H1 (cell line): Measurements from ENCODE around the gene DNM1L. TPM values are rescaled to one million over a fixed set of nuclear protein-coding genes. Genes with fewer than 3 reads are reported as not detected.

Experiments
- ASH2L ChIP-seq: fragments of 200-600, 300-600 bp; sonication (generic); IDR thresholded peaks from one replicate; pipeline ENCODE4 v1.7.1; 2017; ENCODE audit warnings: low read length
- BACH1 ChIP-seq: IDR thresholded peaks from 2 replicates; pipeline ENCODE4 v1.6.1; 2012; ENCODE audit warnings: low read length, improper control_type of control experiment
- BCL11A ChIP-seq, 2 experiments: IDR thresholded peaks; one replicate each; pipeline ENCODE4 v1.6.1; 2011; ENCODE audit warnings: low read depth in 2 of 2, low read length in 2 of 2, mild to moderate bottlenecking in 2 of 2
- CREB1 ChIP-seq: IDR thresholded peaks from 2 replicates; pipeline ENCODE4 v1.6.1; 2012; ENCODE audit warnings: inconsistent platforms
- CTBP2 ChIP-seq: IDR thresholded peaks from 2 replicates; pipeline ENCODE4 v1.7.0; 2011; ENCODE audit warnings: borderline replicate concordance, mild to moderate bottlenecking, moderate library complexity, mixed read lengths, low read length; ENCODE audit not compliant: insufficient read depth, insufficient read length
- EGR1 ChIP-seq: IDR thresholded peaks from 2 replicates; pipeline ENCODE4 v1.6.1; 2011; ENCODE audit warnings: low read depth, low read length, borderline replicate concordance
- EP300 ChIP-seq, 2 experiments: IDR thresholded peaks; 1 replicate in 1 of 2; 2 replicates in 1 of 2; pipeline ENCODE4 v1.6.1; 2011 to 2012; ENCODE audit warnings: low read depth in 2 of 2, low read length in 2 of 2, mild to moderate bottlenecking in 2 of 2, borderline replicate concordance in 1 of 2, inconsistent platforms in 1 of 2, moderate library complexity in 1 of 2
- EZH2 ChIP-seq: fragments of 200-600 bp; sonication (generic); IDR thresholded peaks from 2 replicates; pipeline ENCODE4 v1.7.1; 2012; ENCODE audit warnings: low read depth, mild to moderate bottlenecking, moderate library complexity, low read length, inconsistent platforms; ENCODE audit not compliant: severe bottlenecking
- GTF2F1 ChIP-seq: IDR thresholded peaks from 2 replicates; pipeline ENCODE4 v1.6.1; 2012; ENCODE audit warnings: low read depth, low read length, improper control_type of control experiment, borderline replicate concordance
- HDAC2 ChIP-seq, 2 experiments: fragments of 300-600 bp in 1 of 2; sonication (generic) in 1 of 2; IDR thresholded peaks; 2 replicates each; pipeline ENCODE4 v1.6.1; 2011 to 2012; ENCODE audit warnings: low read depth in 2 of 2, low read length in 2 of 2, mild to moderate bottlenecking in 2 of 2, moderate library complexity in 2 of 2, borderline replicate concordance in 1 of 2, inconsistent platforms in 1 of 2
- KDM5A ChIP-seq: fragments of 200-600 bp; IDR thresholded peaks from 2 replicates; pipeline ENCODE4 v1.7.1; 2012; ENCODE audit warnings: mild to moderate bottlenecking, low read length, inconsistent platforms, mixed read lengths
- PHF8 ChIP-seq: fragments of 200-600 bp; sonication (generic); conservative IDR thresholded peaks from 2 replicates; pipeline ENCODE4 v1.7.1; 2012; ENCODE audit warnings: low read depth, mild to moderate bottlenecking, inconsistent platforms, low read length, moderate library complexity
- POU5F1 ChIP-seq: IDR thresholded peaks from 2 replicates; pipeline ENCODE4 v1.6.1; 2011; ENCODE audit warnings: low read depth, mild to moderate bottlenecking, low read length, moderate library complexity
- RAD21 ChIP-seq, 2 experiments: IDR thresholded peaks in 1 of 2; conservative IDR thresholded peaks in 1 of 2; 2 replicates each; pipeline ENCODE4 v1.6.1; 2011; ENCODE audit warnings: low read depth in 2 of 2, low read length in 2 of 2, improper control_type of control experiment in 1 of 2, inconsistent platforms in 1 of 2, mild to moderate bottlenecking in 1 of 2, moderate library complexity in 1 of 2
- RNF2 ChIP-seq: fragments of 200-900, 300-1000 bp; sonication (generic); IDR thresholded peaks from 2 replicates; pipeline ENCODE4 v1.7.1; 2016; ENCODE audit warnings: borderline replicate concordance, low read depth, mild to moderate bottlenecking, antibody characterized with exemption, low read length; ENCODE audit not compliant: poor library complexity, severe bottlenecking; ENCODE audit errors: missing control alignments
- SAP30 ChIP-seq: fragments of 300-600 bp; sonication (generic); IDR thresholded peaks from 2 replicates; pipeline ENCODE4 v1.7.1; 2012; ENCODE audit warnings: low read length, moderate library complexity, mild to moderate bottlenecking, inconsistent platforms; ENCODE audit not compliant: insufficient read depth, insufficient replicate concordance
- SP2 ChIP-seq: IDR thresholded peaks from 2 replicates; pipeline ENCODE4 v1.6.1; 2012; ENCODE audit warnings: mild to moderate bottlenecking, low read length, inconsistent platforms
- TAF1 ChIP-seq: IDR thresholded peaks from 2 replicates; pipeline ENCODE4 v1.6.1; 2011; ENCODE audit warnings: mild to moderate bottlenecking, low read depth, low read length
- TAF7 ChIP-seq: optimal IDR thresholded peaks from 2 replicates; pipeline ENCODE3; 2011; ENCODE audit warnings: low read depth, mild to moderate bottlenecking, inconsistent platforms, low read length, moderate library complexity, borderline replicate concordance
- YY1 ChIP-seq: IDR thresholded peaks from 2 replicates; pipeline ENCODE4 v1.6.1; 2011; ENCODE audit warnings: low read depth, mild to moderate bottlenecking, low read length
- ZNF274 ChIP-seq: IDR thresholded peaks from 2 replicates; pipeline ENCODE4 v1.7.0; 2012; ENCODE audit warnings: low read length, borderline replicate concordance; ENCODE audit errors: extremely low read depth
- polyA plus RNA-seq, 7 experiments: library from polyadenylated mRNA; depleted of rRNA in 3 of 7; stranded (reverse) in 5 of 7; unstranded in 2 of 7; fragments of >200 nt in 5 of 7; fragments of 200-250 nt in 2 of 7; gene quantifications; 1 replicate in 5 of 7; 2 replicates in 1 of 7; 4 replicates in 1 of 7; pipeline versions ENCODE4 v1.2.1 to v1.2.3, GENCODE V29; 2011 to 2013; ENCODE audit warnings: missing spikeins in 2 of 7, mixed read lengths in 2 of 7
- total RNA-seq: library from RNA; stranded (reverse); fragmentation: NEBNext Ultra II Directional; extraction: Animal tissue kit (Norgen Biotek cat#: 25700); gene quantifications from 2 replicates; pipeline ENCODE4 v1.2.1, GENCODE V29; 2021
- TF ChIP-seq, protein P1 (sequence below): IDR thresholded peaks from 2 replicates; pipeline ENCODE4 v1.6.1; 2012; ENCODE audit warnings: inconsistent platforms

The DNM1L gene
- total and polyA plus RNA-seq, 2 of the 8 experiments (the other 6 are each of a cell fraction or from before 2014, with no cell fraction given), result 23.7 to 93.9 TPM

DNA sequence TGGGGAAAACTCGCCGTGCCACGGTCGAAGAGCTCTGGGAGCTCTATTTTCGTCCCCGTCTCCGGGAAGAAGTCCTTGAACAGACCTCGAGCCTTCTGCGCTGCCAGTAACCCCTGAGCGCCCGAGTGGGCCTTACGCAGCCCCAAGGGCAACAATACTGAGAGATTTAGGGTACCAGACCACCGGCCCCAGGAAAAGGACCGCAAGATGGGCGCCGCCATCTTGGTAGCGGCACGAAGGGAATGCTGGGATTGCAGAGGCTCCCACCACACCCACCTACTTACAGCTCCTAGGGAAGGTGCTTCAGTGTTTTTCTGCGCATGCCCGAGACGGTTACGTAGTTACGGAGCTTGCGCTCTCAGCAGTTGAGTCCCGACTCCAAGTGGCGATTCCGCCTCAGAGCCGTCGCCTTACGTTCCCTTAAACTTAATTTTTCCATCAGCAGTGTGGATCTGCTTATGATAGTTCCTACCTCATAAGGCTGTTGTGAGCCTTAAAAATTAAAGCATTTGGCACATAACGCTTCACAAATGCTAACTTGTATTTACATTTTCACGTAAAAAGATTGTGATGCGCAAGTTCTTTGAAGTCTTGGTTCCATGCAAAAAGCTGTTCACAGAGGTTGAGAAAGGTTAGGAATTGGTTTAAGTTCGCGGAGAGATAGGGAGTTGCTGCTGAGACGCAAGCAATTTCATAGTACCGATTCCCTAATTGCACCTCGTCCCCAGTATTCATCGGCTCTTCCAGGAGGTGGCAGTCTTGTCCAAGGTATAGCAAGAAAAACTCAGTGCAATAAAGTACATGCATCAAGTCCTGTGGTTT lies 76.8 kb downstream of the DNM1L start, which contains the start of gene YARS2 (continued):
- TF ChIP-seq HDAC2 (IDR thresholded peaks at IDR 0.05; ENCODE audit: borderline replicate concordance in 1 of 2, low read depth in 2 of 2, low read length in 2 of 2) (no peak), RAD21 (IDR thresholded peaks at IDR 0.05 in 1 of 2, conservative IDR thresholded peaks at IDR 0.05 in 1 of 2; ENCODE audit: low read depth in 2 of 2, low read length in 2 of 2) (peak; percentile 97 to 99), BCL11A (IDR thresholded peaks at IDR 0.05; ENCODE audit: low read depth in 2 of 2, low read length in 2 of 2) (no peak), TAF7 (peak; percentile 92), EP300 (IDR thresholded peaks at IDR 0.05; ENCODE audit: borderline replicate concordance in 1 of 2, low read depth in 2 of 2, low read length in 2 of 2) (no peak), TAF1 (peak; percentile 98), SAP30 (no peak), CREB1 (peak; percentile 58; the same call in 1 of the 2 replicates), EGR1 (no peak), BACH1 (no peak), ZNF274 (no peak), KDM5A (peak; percentile 47), SP2 (no peak), EZH2 (no peak), CTBP2 (no peak), GTF2F1 (peak; percentile 56; the same call in 1 of the 2 replicates), PHF8 (peak; percentile 99), YY1 (peak; percentile 99), POU5F1 (no peak), RNF2 (no peak), ASH2L (peak; percentile 97)
- TF ChIP-seq, protein P1, sequence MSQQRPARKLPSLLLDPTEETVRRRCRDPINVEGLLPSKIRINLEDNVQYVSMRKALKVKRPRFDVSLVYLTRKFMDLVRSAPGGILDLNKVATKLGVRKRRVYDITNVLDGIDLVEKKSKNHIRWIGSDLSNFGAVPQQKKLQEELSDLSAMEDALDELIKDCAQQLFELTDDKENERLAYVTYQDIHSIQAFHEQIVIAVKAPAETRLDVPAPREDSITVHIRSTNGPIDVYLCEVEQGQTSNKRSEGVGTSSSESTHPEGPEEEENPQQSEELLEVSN, result peak; percentile 21; the same call in 1 of the 2 replicates
